Mesenchymal stem cell (in vitro differentiated cells and primary cell): ENCODE data around the gene EPHA1.

Experiments used
- DNase-seq: peaks from one replicate; pipeline ENCODE4 v3.0.0-alpha.2; 2013
- H2AFZ ChIP-seq: one replicate; pipeline ENCODE4 v1.6.1; 2013; ENCODE audit warnings: low read depth, mild to moderate bottlenecking, control low read depth, inconsistent platforms, low read length, moderate library complexity
- H2AK5ac ChIP-seq: 2 replicates; pipeline ENCODE4 v1.6.1; 2013; ENCODE audit warnings: low read length, moderate library complexity, mild to moderate bottlenecking, inconsistent platforms; ENCODE audit not compliant: severe bottlenecking
- H2BK120ac ChIP-seq: one replicate; pipeline ENCODE4 v1.6.1; 2013; ENCODE audit warnings: low read depth, mild to moderate bottlenecking, inconsistent platforms, low read length, moderate library complexity
- H2BK12ac ChIP-seq, 2 experiments: one replicate each; pipeline ENCODE4 v1.6.1; 2013; ENCODE audit warnings: inconsistent platforms in 2 of 2, low read length in 2 of 2, mild to moderate bottlenecking in 2 of 2, moderate library complexity in 2 of 2, control low read depth in 1 of 2
- H2BK15ac ChIP-seq: one replicate; pipeline ENCODE4 v1.6.1; 2013; ENCODE audit warnings: mild to moderate bottlenecking, low read depth, inconsistent platforms; ENCODE audit not compliant: poor library complexity, severe bottlenecking
- H2BK5ac ChIP-seq: 2 replicates; pipeline ENCODE4 v1.6.1; 2013; ENCODE audit warnings: low read depth, mild to moderate bottlenecking, low read length, control low read depth, inconsistent platforms; ENCODE audit not compliant: poor library complexity, severe bottlenecking
- H3K14ac ChIP-seq, 2 experiments: one replicate each; pipeline ENCODE4 v1.6.1; 2013; ENCODE audit warnings: inconsistent platforms in 2 of 2, low read length in 2 of 2, control low read depth in 1 of 2, mild to moderate bottlenecking in 1 of 2, moderate library complexity in 1 of 2
- H3K18ac ChIP-seq, 2 experiments: one replicate each; pipeline ENCODE4 v1.6.1; 2013; ENCODE audit warnings: inconsistent platforms in 2 of 2, low read length in 2 of 2, control low read depth in 1 of 2, low read depth in 1 of 2, mild to moderate bottlenecking in 1 of 2
- H3K23ac ChIP-seq, 2 experiments: one replicate each; pipeline ENCODE4 v1.6.1; 2013; ENCODE audit warnings: inconsistent platforms in 2 of 2, low read length in 2 of 2, mild to moderate bottlenecking in 2 of 2, moderate library complexity in 2 of 2, control low read depth in 1 of 2
- H3K27ac ChIP-seq: 2 replicates; pipeline ENCODE4 v1.5.1; 2013; ENCODE audit warnings: mild to moderate bottlenecking, moderate library complexity, low read length, control low read depth, inconsistent platforms; ENCODE audit not compliant: poor library complexity, severe bottlenecking
- H3K27me3 ChIP-seq, 2 experiments: 2 replicates each; pipeline versions ENCODE4 v1.6.1 to v1.7.0; 2013; ENCODE audit warnings: low read length in 2 of 2, mild to moderate bottlenecking in 2 of 2, moderate library complexity in 2 of 2, control low read depth in 1 of 2, inconsistent platforms in 1 of 2; ENCODE audit not compliant: control insufficient read depth in 1 of 2, insufficient read depth in 1 of 2
- H3K36me3 ChIP-seq, 2 experiments: 2 replicates each; pipeline versions ENCODE4 v1.6.1 to v1.7.0; 2013; ENCODE audit warnings: low read length in 2 of 2, control low read depth in 1 of 2, inconsistent platforms in 1 of 2, low read depth in 1 of 2, mild to moderate bottlenecking in 1 of 2; ENCODE audit not compliant: insufficient read depth in 2 of 2, control insufficient read depth in 1 of 2
- H3K4ac ChIP-seq, 2 experiments: one replicate each; pipeline ENCODE4 v1.6.1; 2013; ENCODE audit warnings: inconsistent platforms in 2 of 2, low read length in 2 of 2, mild to moderate bottlenecking in 2 of 2, moderate library complexity in 2 of 2, control low read depth in 1 of 2, low read depth in 1 of 2
- H3K4me1 ChIP-seq: 2 replicates; pipeline ENCODE4 v1.6.1; 2013; ENCODE audit warnings: low read depth, low read length, control low read depth; ENCODE audit not compliant: control insufficient read depth, insufficient read depth
- H3K4me2 ChIP-seq: 2 replicates; pipeline ENCODE4 v1.6.1; 2013; ENCODE audit warnings: low read length, mild to moderate bottlenecking, inconsistent platforms; ENCODE audit not compliant: poor library complexity, severe bottlenecking
- H3K4me3 ChIP-seq, 2 experiments: 2 replicates each; pipeline versions ENCODE4 v1.5.1 to v1.7.0; 2013; ENCODE audit warnings: low read length in 2 of 2, mild to moderate bottlenecking in 2 of 2, control low read depth in 1 of 2, low read depth in 1 of 2; ENCODE audit not compliant: insufficient read depth in 1 of 2
- H3K79me1 ChIP-seq: replicated peaks from 2 replicates; pipeline ENCODE4 v1.6.1; 2013; ENCODE audit warnings: mild to moderate bottlenecking, control low read depth, low read length, inconsistent platforms; ENCODE audit not compliant: poor library complexity, severe bottlenecking
- H3K9ac ChIP-seq: 2 replicates; pipeline ENCODE4 v1.7.0; 2013; ENCODE audit warnings: mild to moderate bottlenecking, low read length, moderate library complexity
- H3K9me3 ChIP-seq: 2 replicates; pipeline ENCODE4 v1.7.0; 2013; ENCODE audit warnings: mild to moderate bottlenecking, low read length; ENCODE audit not compliant: control insufficient read depth
- H4K8ac ChIP-seq: one replicate; pipeline ENCODE4 v1.6.1; 2013; ENCODE audit warnings: inconsistent platforms, mild to moderate bottlenecking, low read length, moderate library complexity
- H4K91ac ChIP-seq: one replicate; pipeline ENCODE4 v1.6.1; 2013; ENCODE audit warnings: mild to moderate bottlenecking, low read length, inconsistent platforms
- WGBS: methylation state at CpG from one replicate; pipeline ENCODE4 v1.1.7; 2013; ENCODE audit warnings: mixed read lengths; 5-methylcytosine and 5-hydroxymethylcytosine counted together

Gene EPHA1

DNA sequence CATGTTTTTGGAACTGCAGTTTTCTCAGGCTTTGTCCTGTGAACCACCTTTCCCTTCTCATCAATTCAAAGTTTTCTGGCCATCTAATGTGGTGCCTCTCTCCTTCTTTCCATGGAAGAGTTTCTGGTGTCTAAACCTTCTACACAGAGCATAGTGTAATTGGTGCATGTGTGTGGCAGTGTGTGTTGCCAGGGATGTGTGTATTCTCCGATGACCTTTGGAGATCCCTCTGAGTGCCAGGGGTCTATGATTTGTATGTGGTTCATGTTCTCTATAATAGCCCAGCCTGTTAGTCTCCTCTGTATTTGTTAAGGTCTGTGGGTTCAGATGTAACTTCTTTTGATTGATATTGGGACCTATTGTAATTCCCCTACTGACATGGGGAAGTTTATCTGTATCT lies 36.1 kb upstream of the EPHA1 start:
- Histone ChIP-seq H2AFZ (no peak overlapping the region), H4K8ac (no peak overlapping the region), H2BK12ac (no peak overlapping the region), H3K79me1 (no peaks in the 10 kb centered on the region), H3K4me2 (no peak overlapping the region), H2BK15ac (no peak overlapping the region), H2BK120ac (no peak overlapping the region), H2BK5ac (no peak overlapping the region), H3K27ac (no peak overlapping the region), H2AK5ac (no peak overlapping the region), H3K9ac (no peak overlapping the region), H3K4ac (no peak overlapping the region), H3K4me3 (no peak overlapping the region), H3K18ac (no peak overlapping the region), H3K27me3 (no peaks in the 10 kb centered on the region), H3K36me3 (no peaks in the 10 kb centered on the region), H4K91ac (no peak overlapping the region), H3K9me3 (no peaks in the 10 kb centered on the region), H3K23ac (no peak overlapping the region), H3K14ac (no peak overlapping the region), H3K4me1 (no peaks in the 10 kb centered on the region)
- no peak for DNase-seq
- 95% methylated on average over 1 of the region's 1 CpG for WGBS

DNA sequence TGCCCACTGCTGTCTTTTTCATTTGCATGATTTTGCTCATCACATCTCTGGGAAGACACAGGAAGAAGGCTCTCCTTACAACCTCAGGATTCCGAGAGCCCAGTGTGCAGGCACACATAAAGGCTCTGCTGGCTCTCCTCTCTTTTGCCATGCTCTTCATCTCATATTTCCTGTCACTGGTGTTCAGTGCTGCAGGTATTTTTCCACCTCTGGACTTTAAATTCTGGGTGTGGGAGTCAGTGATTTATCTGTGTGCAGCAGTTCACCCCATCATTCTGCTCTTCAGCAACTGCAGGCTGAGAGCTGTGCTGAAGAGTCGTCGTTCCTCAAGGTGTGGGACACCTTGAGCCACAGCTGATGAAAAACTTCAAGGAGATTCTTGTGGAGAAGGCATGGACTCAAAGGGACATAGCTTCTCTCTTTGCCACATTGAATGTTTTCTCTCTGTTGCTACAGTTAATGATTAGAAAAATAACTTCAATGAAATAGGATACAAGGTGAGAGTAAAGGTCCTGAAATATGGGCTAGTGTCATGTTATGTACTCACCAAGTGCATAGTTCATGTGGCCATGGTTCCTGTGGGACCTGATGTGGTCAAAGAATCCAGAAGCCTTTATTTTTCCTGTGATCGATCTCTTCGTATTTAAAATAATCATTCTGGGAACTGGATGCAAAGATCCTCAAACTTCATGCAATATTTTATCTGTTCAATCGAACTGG lies 35.6 kb upstream of the EPHA1 start:
- no peak overlapping the region for H3K4ac ChIP-seq
- H3K9ac ChIP-seq = no peak overlapping the region
- H2BK12ac ChIP-seq = no peak overlapping the region
- DNase-seq = no peak
- H3K4me2 ChIP-seq = no peak overlapping the region
- no peaks in the 10 kb centered on the region for H3K9me3 ChIP-seq
- H3K18ac ChIP-seq = no peak overlapping the region
- H3K27me3 ChIP-seq = no peaks in the 10 kb centered on the region
- no peak overlapping the region for H2BK15ac ChIP-seq
- H3K79me1 ChIP-seq = no peaks in the 10 kb centered on the region
- H2AK5ac ChIP-seq = no peak overlapping the region
- H3K27ac ChIP-seq = no peak overlapping the region
- no peak overlapping the region for H4K91ac ChIP-seq
- no peak overlapping the region for H3K4me3 ChIP-seq
- H3K14ac ChIP-seq = no peak overlapping the region
- H3K4me1 ChIP-seq = no peaks in the 10 kb centered on the region
- no peaks in the 10 kb centered on the region for H3K36me3 ChIP-seq
- no peak overlapping the region for H3K23ac ChIP-seq
- H4K8ac ChIP-seq = no peak overlapping the region
- no peak overlapping the region for H2BK5ac ChIP-seq
- H2BK120ac ChIP-seq = no peak overlapping the region
- 93% methylated on average over 6 of the region's 6 CpGs for WGBS
- H2AFZ ChIP-seq = no peak overlapping the region

- Histone ChIP-seq H3K23ac (no peak within 1 kb of the TSS), H3K4me1 (no peaks in the 10 kb centered on the region), H4K91ac (no peak within 1 kb of the TSS), H3K18ac (no peak within 1 kb of the TSS), H3K4me2 (no peak within 1 kb of the TSS), H2AK5ac (no peak within 1 kb of the TSS), H2BK120ac (no peak within 1 kb of the TSS), H3K9me3 (no peaks in the 10 kb centered on the region), H3K4ac (no peak within 1 kb of the TSS), H2BK15ac (no peak within 1 kb of the TSS), H3K4me3 (no peak within 1 kb of the TSS), H4K8ac (no peak within 1 kb of the TSS), H2BK5ac (no peak within 1 kb of the TSS), H2AFZ (no peak within 1 kb of the TSS), H3K9ac (no peak within 1 kb of the TSS), H3K14ac (no peak within 1 kb of the TSS), H3K27ac (no peak within 1 kb of the TSS), H2BK12ac (no peak within 1 kb of the TSS), H3K79me1 (no peaks in the 10 kb centered on the region), H3K27me3 (no peaks in the 10 kb centered on the region), H3K36me3 (no peaks in the 10 kb centered on the region)
- DNase-seq = no peak
- WGBS = 60% methylated on average over 4 of the region's 4 CpGs
Measured at GRCh38 chr7:143443153-143443552, 34.5 kb upstream of the EPHA1 start, which contains the start of gene TAS2R60. TSS of gene TAS2R60 (plus strand) at chr7:143443453. CDS start at chr7:143443453, 0 bp downstream.

GRCh38 chr7:143439866-143440265 lies 31.2 kb upstream of the EPHA1 start:
- H3K27ac ChIP-seq = no peak overlapping the region
- H4K91ac ChIP-seq = no peak overlapping the region
- no peak overlapping the region for H4K8ac ChIP-seq
- H3K23ac ChIP-seq = no peak overlapping the region
- no peak for DNase-seq
- no peak overlapping the region for H2AFZ ChIP-seq
- H3K79me1 ChIP-seq = no peaks in the 10 kb centered on the region
- H2BK12ac ChIP-seq = no peak overlapping the region
- H3K18ac ChIP-seq = no peak overlapping the region
- H3K4ac ChIP-seq = no peak overlapping the region
- H3K4me2 ChIP-seq = no peak overlapping the region
- H2BK120ac ChIP-seq = no peak overlapping the region
- H3K14ac ChIP-seq = no peak overlapping the region
- H3K4me1 ChIP-seq = no peaks in the 10 kb centered on the region
- H2AK5ac ChIP-seq = no peak overlapping the region
- WGBS = 79% methylated on average over 1 of the region's 2 CpGs
- no peak overlapping the region for H3K9ac ChIP-seq
- no peaks in the 10 kb centered on the region for H3K36me3 ChIP-seq
- no peak overlapping the region for H3K4me3 ChIP-seq
- H3K9me3 ChIP-seq = no peaks in the 10 kb centered on the region
- H2BK15ac ChIP-seq = no peak overlapping the region
- no peaks in the 10 kb centered on the region for H3K27me3 ChIP-seq
- no peak overlapping the region for H2BK5ac ChIP-seq
